HEK293 (cell line): ENCODE measurements around the gene SLC13A3.
A peak's percentile ranks its signal among the peaks of the same experiment; 100 is the strongest.

Source experiments
- CTCF ChIA-PET: fragments of 350-600 bp; formaldehyde crosslinking; extraction: SDS; loops from one replicate; lab custom pipeline; 2021; ENCODE audit warnings: antibody characterized with exemption; lab: Yijun Ruan, JAX
- POLR2A ChIA-PET: fragments of 300-600 bp; formaldehyde crosslinking; extraction: SDS; loops from one replicate; lab custom pipeline; 2020; ENCODE audit warnings: antibody characterized with exemption, inconsistent platforms; lab: Yijun Ruan, JAX
- H3K27ac ChIP-seq: fragments of 200-500 bp; sonication (Bioruptor generic); 2 replicates; pipeline ENCODE4 v1.5.1; 2014; ENCODE audit warnings: low read depth, low read length, control low read depth, inconsistent platforms; ENCODE audit errors: extremely low read depth
- H3K36me3 ChIP-seq, 2 experiments: fragments of 200-500 bp in 1 of 2; sonication (Bioruptor generic) in 1 of 2; 1 replicate in 1 of 2; 2 replicates in 1 of 2; pipeline ENCODE4 v1.5.1; 2014 to 2017; ENCODE audit warnings: inconsistent platforms in 2 of 2, low read length in 2 of 2; ENCODE audit not compliant: control insufficient read depth in 2 of 2, insufficient read depth in 1 of 2
- H3K4me1 ChIP-seq: fragments of 200-500 bp; sonication (Bioruptor generic); 2 replicates; pipeline ENCODE4 v1.5.1; 2014; ENCODE audit warnings: mild to moderate bottlenecking, low read length, inconsistent platforms; ENCODE audit not compliant: control insufficient read depth, insufficient read depth
- H3K4me3 ChIP-seq: 2 replicates; pipeline ENCODE4 v1.5.1; 2011; ENCODE audit warnings: low read depth, mild to moderate bottlenecking, control low read depth, low read length, moderate library complexity
- H3K9me3 ChIP-seq: fragments of 200-500 bp; sonication (Bioruptor generic); 2 replicates; pipeline ENCODE4 v1.5.1; 2014; ENCODE audit warnings: low read depth, low read length, inconsistent platforms; ENCODE audit not compliant: control insufficient read depth, insufficient read depth
- CTCF ChIP-seq: fragments of 450-650 bp; formaldehyde crosslinking; IDR thresholded peaks from 2 replicates; pipeline ENCODE4 v1.5.1; 2016; ENCODE audit warnings: missing biosample characterization, missing genetic modification characterization
- MYNN ChIP-seq: fragments of 450-650 bp; formaldehyde crosslinking; IDR thresholded peaks from 2 replicates; pipeline ENCODE4 v1.5.1; 2016; ENCODE audit warnings: missing biosample characterization, missing genetic modification characterization, borderline replicate concordance
- SETDB1 ChIP-seq: IDR thresholded peaks from one replicate; pipeline ENCODE4 v1.6.1; 2017; ENCODE audit warnings: mild to moderate bottlenecking, low read length, moderate library complexity, mixed read lengths; ENCODE audit not compliant: insufficient read length
- SP7 ChIP-seq: fragments of 450-650 bp; formaldehyde crosslinking; IDR thresholded peaks from 2 replicates; pipeline ENCODE4 v1.5.1; 2016; ENCODE audit warnings: missing biosample characterization, missing genetic modification characterization
- ZBTB6 ChIP-seq: fragments of 450-650 bp; formaldehyde crosslinking; IDR thresholded peaks from 2 replicates; pipeline ENCODE4 v1.5.1; 2017; ENCODE audit warnings: missing biosample characterization, missing genetic modification characterization
- ZIC2 ChIP-seq: fragments of 450-650 bp; formaldehyde crosslinking; IDR thresholded peaks from 2 replicates; pipeline ENCODE4 v1.5.1; 2016; ENCODE audit warnings: missing biosample characterization, missing genetic modification characterization
- ZNF132 ChIP-seq: fragments of 450-650 bp; formaldehyde crosslinking; IDR thresholded peaks from 2 replicates; pipeline ENCODE4 v1.5.1; 2017; ENCODE audit warnings: missing biosample characterization, missing genetic modification characterization, borderline replicate concordance
- ZNF146 ChIP-seq: fragments of 450-650 bp; formaldehyde crosslinking; IDR thresholded peaks from 2 replicates; pipeline ENCODE4 v1.5.1; 2016; ENCODE audit warnings: missing biosample characterization, missing genetic modification characterization
- ZNF16 ChIP-seq: fragments of 450-650 bp; formaldehyde crosslinking; IDR thresholded peaks from 2 replicates; pipeline ENCODE4 v1.5.1; 2016; ENCODE audit warnings: low read depth, missing biosample characterization, missing genetic modification characterization
- ZNF169 ChIP-seq: fragments of 450-650 bp; formaldehyde crosslinking; IDR thresholded peaks from 2 replicates; pipeline ENCODE4 v1.5.1; 2016; ENCODE audit warnings: missing biosample characterization, missing genetic modification characterization
- ZNF175 ChIP-seq: fragments of 450-650 bp; formaldehyde crosslinking; IDR thresholded peaks from 2 replicates; pipeline ENCODE4 v1.5.1; 2016; ENCODE audit warnings: missing biosample characterization, missing genetic modification characterization
- ZNF184 ChIP-seq: fragments of 450-650 bp; IDR thresholded peaks from 2 replicates; pipeline ENCODE4 v1.5.1; 2018; ENCODE audit warnings: missing biosample characterization, mild to moderate bottlenecking, missing genetic modification characterization
- ZNF398 ChIP-seq: fragments of 450-650 bp; formaldehyde crosslinking; IDR thresholded peaks from 2 replicates; pipeline ENCODE4 v1.5.1; 2017; ENCODE audit warnings: missing biosample characterization, missing genetic modification characterization
- ZNF426 ChIP-seq: fragments of 450-650 bp; formaldehyde crosslinking; IDR thresholded peaks from 2 replicates; pipeline ENCODE4 v1.5.1; 2017; ENCODE audit warnings: missing biosample characterization, missing genetic modification characterization, mild to moderate bottlenecking, inconsistent platforms, moderate library complexity
- ZNF514 ChIP-seq: fragments of 450-650 bp; formaldehyde crosslinking; IDR thresholded peaks from 2 replicates; pipeline ENCODE4 v1.5.1; 2016; ENCODE audit warnings: missing biosample characterization, missing genetic modification characterization
- ZNF530 ChIP-seq: fragments of 450-650 bp; formaldehyde crosslinking; IDR thresholded peaks from 2 replicates; pipeline ENCODE4 v1.5.1; 2016; ENCODE audit warnings: low read depth, missing biosample characterization, missing genetic modification characterization
- ZNF555 ChIP-seq: fragments of 450-650 bp; formaldehyde crosslinking; conservative IDR thresholded peaks from 2 replicates; pipeline ENCODE4 v1.5.1; 2017; ENCODE audit warnings: missing biosample characterization, mild to moderate bottlenecking, missing genetic modification characterization, inconsistent platforms
- ZNF621 ChIP-seq: fragments of 450-650 bp; formaldehyde crosslinking; IDR thresholded peaks from 2 replicates; pipeline ENCODE4 v1.5.1; 2017; ENCODE audit warnings: missing biosample characterization, missing genetic modification characterization
- ZNF658 ChIP-seq: fragments of 450-650 bp; formaldehyde crosslinking; IDR thresholded peaks from 2 replicates; pipeline ENCODE4; 2016; ENCODE audit warnings: missing biosample characterization, missing genetic modification characterization
- ZNF76 ChIP-seq: fragments of 450-650 bp; formaldehyde crosslinking; IDR thresholded peaks from 2 replicates; pipeline ENCODE4; 2016; ENCODE audit warnings: low read depth, missing biosample characterization, missing genetic modification characterization, borderline replicate concordance
- ZNF785 ChIP-seq: fragments of 450-650 bp; formaldehyde crosslinking; IDR thresholded peaks from 2 replicates; pipeline ENCODE4 v1.5.1; 2016; ENCODE audit warnings: missing biosample characterization, missing genetic modification characterization
- ZNF791 ChIP-seq: fragments of 450-650 bp; formaldehyde crosslinking; IDR thresholded peaks from 2 replicates; pipeline ENCODE4 v1.5.1; 2016; ENCODE audit warnings: missing biosample characterization, missing genetic modification characterization
- ZSCAN16 ChIP-seq: fragments of 450-650 bp; formaldehyde crosslinking; IDR thresholded peaks from 2 replicates; pipeline ENCODE4 v1.5.1; 2016; ENCODE audit warnings: missing biosample characterization, missing genetic modification characterization

SLC13A3 gene

GRCh38 chr20:46584508-46584907 lies 66.8 kb downstream of the SLC13A3 start:
- no peak overlapping the region for H3K4me3 ChIP-seq
- CTCF ChIA-PET, result no interaction called here

GRCh38 chr20:46583411-46584214 lies 67.6 kb downstream of the SLC13A3 start:
- Histone ChIP-seq H3K4me3 (no peak overlapping the region), H3K4me1 (no peaks in the 10 kb centered on the region), H3K9me3 (no peaks in the 10 kb centered on the region), H3K36me3 (no peaks in the 10 kb centered on the region), H3K27ac (no peak overlapping the region)
- CTCF ChIA-PET, result no interaction called here
- no peak for TF ChIP-seq ZNF76 (tag by site-specific recombination)
- TF ChIP-seq ZNF184, result no peak
- TF ChIP-seq ZIC2, result peak; percentile 78
- POLR2A ChIA-PET, result no interaction called here

More at GRCh38 chr20:46584508-46584907, 66.8 kb downstream of the SLC13A3 start:
- H3K36me3 ChIP-seq, result no peaks in the 10 kb centered on the region
- H3K27ac ChIP-seq, result no peak overlapping the region
- no peaks in the 10 kb centered on the region for H3K9me3 ChIP-seq
- TF ChIP-seq SP7 (no peak), ZNF175 (no peak), ZNF514 (no peak), ZNF426 (no peak), ZSCAN16 (no peak)
- H3K4me1 ChIP-seq, result no peaks in the 10 kb centered on the region
- POLR2A ChIA-PET, result no interaction called here

GRCh38 chr20:46582648-46583047 lies 68.6 kb downstream of the SLC13A3 start:
- ChIA-PET POLR2A (no interaction called here), CTCF (interaction anchor here (0.6 to 0.7 kb wide), 4 partner anchors 34 to 1790 kb away, joined by 3 to 6 read pairs (median 4); no protein-coding TSS in a partner anchor)
- Histone ChIP-seq H3K36me3 (no peaks in the 10 kb centered on the region), H3K4me3 (no peak overlapping the region), H3K9me3 (no peaks in the 10 kb centered on the region), H3K27ac (no peak overlapping the region), H3K4me1 (no peaks in the 10 kb centered on the region)
- TF ChIP-seq ZNF791 (tag by site-specific recombination) (no peak), ZNF132 (tag by site-specific recombination) (no peak), ZNF621 (no peak), ZNF169 (tag by site-specific recombination) (no peak), SETDB1 (no peak), ZNF530 (no peak), ZNF658 (no peak), ZNF398 (tag by site-specific recombination) (no peak), MYNN (no peak)

GRCh38 chr20:46581391-46581790 lies 69.9 kb downstream of the SLC13A3 start:
- Histone ChIP-seq H3K4me3 (no peak overlapping the region), H3K9me3 (no peaks in the 10 kb centered on the region), H3K4me1 (no peaks in the 10 kb centered on the region), H3K36me3 (no peaks in the 10 kb centered on the region), H3K27ac (no peak overlapping the region)
- CTCF ChIA-PET, result no interaction called here
- TF ChIP-seq ZNF16 (no peak), ZNF555 (no peak), CTCF (tag by site-specific recombination) (0 out of 2 replicates have a peak, but pooled peaks have one; percentile 8), ZNF785 (tag by site-specific recombination) (no peak), ZNF146 (tag by site-specific recombination) (no peak), ZBTB6 (tag by site-specific recombination) (no peak)
- POLR2A ChIA-PET, result no interaction called here
